GM23248 (cell line): ENCODE measurements around the gene CAMTA1. TPM values are rescaled to one million over a fixed set of nuclear protein-coding genes. Genes with fewer than 3 reads are reported as not detected.
"Not testable (repeated sequence)": the region's sequence is repeated elsewhere in the genome, so short reads cannot be mapped to it uniquely, and the experiment has no call there.

Experiments used
- DNase-seq: peaks from one replicate; pipeline ENCODE4 v3.0.0-alpha.2; 2015
- H2AFZ ChIP-seq: fragments of 200-600 bp; sonication (generic); 2 replicates; pipeline ENCODE4 v1.6.1; 2016; ENCODE audit warnings: antibody characterized with exemption
- H3F3A ChIP-seq: fragments of 200-600 bp; sonication (generic); 2 replicates; pipeline ENCODE4 v1.6.1; 2016; ENCODE audit warnings: mild to moderate bottlenecking, antibody characterized with exemption, mixed run types; ENCODE audit not compliant: insufficient read depth
- H3K27ac ChIP-seq: fragments of 200-600 bp; sonication (generic); 2 replicates; pipeline ENCODE4 v1.5.1; 2016; ENCODE audit warnings: mild to moderate bottlenecking
- H3K27me3 ChIP-seq: fragments of 200-600 bp; sonication (generic); replicated peaks from 2 replicates; pipeline ENCODE4 v1.6.1; 2016; ENCODE audit warnings: mild to moderate bottlenecking; ENCODE audit not compliant: insufficient read depth
- H3K36me3 ChIP-seq: fragments of 200-600 bp; sonication (generic); 2 replicates; pipeline ENCODE4 v1.6.1; 2016; ENCODE audit warnings: low read depth, mild to moderate bottlenecking
- H3K4me1 ChIP-seq: fragments of 200-600 bp; sonication (generic); 2 replicates; pipeline ENCODE4 v1.6.1; 2016; ENCODE audit warnings: mild to moderate bottlenecking; ENCODE audit not compliant: insufficient read depth
- H3K4me2 ChIP-seq: fragments of 200-600 bp; sonication (generic); one replicate; pipeline ENCODE4 v1.6.1; 2016; ENCODE audit warnings: mild to moderate bottlenecking; ENCODE audit not compliant: unreplicated experiment
- H3K4me3 ChIP-seq: fragments of 200-600 bp; sonication (generic); 2 replicates; pipeline ENCODE4 v1.5.1; 2016; ENCODE audit warnings: mild to moderate bottlenecking
- H3K79me2 ChIP-seq: fragments of 200-600 bp; sonication (generic); 2 replicates; pipeline ENCODE4 v1.6.1; 2016; ENCODE audit warnings: mild to moderate bottlenecking; ENCODE audit not compliant: insufficient read depth
- H3K9ac ChIP-seq: fragments of 200-600 bp; sonication (generic); 2 replicates; pipeline ENCODE4 v1.6.1; 2016; ENCODE audit warnings: mild to moderate bottlenecking
- H3K9me2 ChIP-seq: fragments of 200-600 bp; sonication (generic); 2 replicates; pipeline ENCODE4 v1.6.1; 2016; ENCODE audit warnings: mixed run types, mild to moderate bottlenecking, moderate library complexity; ENCODE audit not compliant: insufficient read depth
- H3K9me3 ChIP-seq: fragments of 200-600 bp; sonication (generic); one replicate; pipeline ENCODE4 v1.6.1; 2017; ENCODE audit warnings: low read depth
- H4K20me1 ChIP-seq: fragments of 200-600 bp; sonication (generic); 2 replicates; pipeline ENCODE4 v1.6.0; 2016; ENCODE audit not compliant: insufficient read depth
- EZH2 ChIP-seq: fragments of 200-600 bp; sonication (generic); IDR thresholded peaks from 2 replicates; pipeline ENCODE4 v1.6.1; 2018; ENCODE audit warnings: antibody characterized with exemption, mild to moderate bottlenecking; ENCODE audit not compliant: insufficient read depth, poor library complexity, severe bottlenecking
- EZH2phosphoT487 ChIP-seq: fragments of 200-600 bp; sonication (generic); IDR thresholded peaks from 2 replicates; pipeline ENCODE4 v1.6.1; 2018; ENCODE audit warnings: antibody characterized with exemption, moderate library complexity, mild to moderate bottlenecking, low read depth; ENCODE audit not compliant: insufficient read depth
- WGBS, 2 experiments: methylation state at CpG; one replicate each; pipeline ENCODE4 v1.1.6; 2015 to 2017; ENCODE audit warnings: low lambda C conversion rate in 2 of 2, low coverage in 1 of 2; ENCODE audit errors: missing lambda C conversion rate in 2 of 2; 5-methylcytosine and 5-hydroxymethylcytosine counted together
- in situ Hi-C: fragments of 300-500 bp; cut with MboI; formaldehyde crosslinking; loops from 2 replicates; pipeline ENCODE4 v1.15.0; 2020
- polyA plus RNA-seq: library from polyadenylated mRNA; unstranded; fragments of >200 nt; fragmentation: Nextera tagmentation; extraction: Ambion mirVana; gene quantifications from 2 replicates; pipeline ENCODE4 v1.2.1, GENCODE V29; 2016
- total RNA-seq: library from RNA; depleted of rRNA; stranded (reverse); fragments of >200 nt; shearing (Covaris generic); gene quantifications from 2 replicates; pipeline ENCODE4 v1.2.3, GENCODE V29; 2014

Gene CAMTA1
- total and polyA plus RNA-seq, 2 experiments from 2014 or later: 50.1 to 165 TPM

DNA sequence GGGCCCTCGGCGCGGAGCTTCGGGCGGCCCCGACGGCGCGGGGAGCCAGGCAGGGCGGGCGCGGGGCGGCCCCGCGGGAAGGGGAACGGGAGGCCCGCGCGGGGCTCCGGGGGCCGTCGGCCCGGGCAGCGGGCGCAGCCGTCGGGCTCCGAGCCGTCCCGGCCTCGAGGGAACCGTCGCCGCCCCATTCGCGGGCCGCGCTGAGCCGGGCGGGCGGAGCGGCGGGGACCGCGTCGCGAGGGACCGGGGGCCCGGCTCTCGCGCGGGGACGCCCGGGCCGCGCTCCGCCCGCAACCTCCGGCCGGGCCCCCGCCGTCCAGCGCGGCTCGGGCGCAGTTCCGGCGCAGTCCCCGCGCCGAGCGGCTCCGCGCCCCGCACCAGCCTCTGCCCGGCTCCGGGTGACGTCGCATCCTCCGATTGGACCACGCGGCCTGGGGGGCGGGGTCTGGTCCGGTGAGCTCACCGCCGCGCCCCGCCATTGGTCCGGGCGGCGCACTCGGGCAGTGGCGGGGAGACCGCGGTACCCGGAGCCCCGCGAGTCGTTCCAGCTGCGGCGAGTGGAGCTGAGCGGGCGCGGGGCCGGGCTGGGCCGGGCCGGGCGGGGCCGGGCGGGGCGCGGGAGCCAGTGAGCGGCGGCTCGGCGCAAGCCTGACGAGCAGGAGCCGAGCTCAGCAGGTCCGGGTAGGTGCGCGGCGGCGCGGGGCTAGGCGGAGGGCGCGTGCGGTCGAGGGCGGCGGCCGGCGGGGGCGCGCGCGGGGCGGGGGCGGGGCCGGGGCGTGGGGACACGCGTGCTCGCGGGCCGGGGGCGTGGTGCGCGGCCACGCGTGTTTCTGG, 919.2 kb downstream of the CAMTA1 start:
- Histone ChIP-seq H3K79me2 (no peaks in the 10 kb centered on the region), H3K4me2 (no peak overlapping the region), H3K27me3 (peaks cover 62% of the 10 kb centered on the region), H2AFZ (no peak overlapping the region), H4K20me1 (no peaks in the 10 kb centered on the region), H3K27ac (no peak overlapping the region), H3K4me3 (no peak overlapping the region), H3K9ac (no peak overlapping the region), H3K9me2 (no peaks in the 10 kb centered on the region), H3K9me3 (no peaks in the 10 kb centered on the region), H3K4me1 (no peaks in the 10 kb centered on the region), H3K36me3 (no peaks in the 10 kb centered on the region), H3F3A (no peaks in the 10 kb centered on the region)
- in situ Hi-C loops: no loop called here
- 6 to 17% methylated on average over 22 to 103 of the region's 151 CpGs for WGBS, 2 experiments
- peak; percentile 94 for DNase-seq
- TF ChIP-seq EZH2phosphoT487: no peak
- TF ChIP-seq EZH2: no peak

DNA sequence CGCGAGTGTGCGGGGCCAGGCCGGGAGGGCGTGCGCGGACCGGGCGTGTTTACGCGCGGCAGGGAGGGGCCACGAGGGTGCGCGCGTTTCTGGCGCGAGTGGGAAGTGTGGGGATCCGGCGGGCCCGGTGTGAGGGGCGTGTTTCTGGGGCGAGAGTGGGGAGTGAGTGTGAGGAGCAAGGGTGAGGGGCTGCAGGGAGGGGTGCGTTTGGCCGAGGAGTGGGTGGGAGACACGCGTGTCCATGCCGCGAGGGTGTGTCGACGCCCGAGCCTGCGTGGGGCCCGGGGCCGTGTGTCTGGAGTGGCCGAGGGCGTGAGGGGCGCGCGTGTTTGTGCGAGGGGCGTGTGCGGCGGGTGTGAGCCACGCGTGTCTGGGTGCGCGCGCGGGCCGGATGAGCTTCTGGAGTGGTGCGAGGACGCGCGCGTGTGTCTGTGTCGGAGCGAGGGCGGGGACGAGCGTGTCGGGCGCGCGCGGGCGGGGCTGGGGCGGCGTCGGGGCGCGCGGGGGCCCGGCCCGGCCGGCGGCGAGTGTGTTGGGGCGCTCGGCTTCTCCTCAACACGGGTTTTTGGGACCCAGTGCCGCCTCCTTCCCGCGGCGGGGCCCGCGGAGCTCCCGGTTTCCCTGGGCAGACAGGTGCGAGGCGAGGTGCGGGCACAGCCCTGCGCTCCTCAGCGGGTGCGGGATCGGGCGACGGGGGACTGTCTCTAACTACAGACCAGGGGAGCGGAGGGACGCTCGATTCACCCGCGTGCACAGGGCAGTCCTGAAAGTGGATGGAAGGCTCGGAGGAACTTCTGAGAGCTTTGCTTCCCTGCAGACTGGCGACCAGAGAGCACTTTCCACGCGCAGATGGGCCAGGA, 920.0 kb downstream of the CAMTA1 start:
- in situ Hi-C loops: no loop called here
- no peaks in the 10 kb centered on the region for H3K9me2 ChIP-seq
- no peaks in the 10 kb centered on the region for H4K20me1 ChIP-seq
- no peaks in the 10 kb centered on the region for H3K4me1 ChIP-seq
- H3K4me2 ChIP-seq: no peak overlapping the region
- H3K4me3 ChIP-seq: no peak overlapping the region
- H3F3A ChIP-seq: no peaks in the 10 kb centered on the region
- peaks cover 62% of the 10 kb centered on the region for H3K27me3 ChIP-seq
- H3K9ac ChIP-seq: no peak overlapping the region
- no peak overlapping the region for H2AFZ ChIP-seq
- H3K27ac ChIP-seq: no peak overlapping the region
- no peaks in the 10 kb centered on the region for H3K9me3 ChIP-seq
- no peaks in the 10 kb centered on the region for H3K36me3 ChIP-seq
- peak; percentile 13 for DNase-seq
- 6 to 7% methylated on average over 35 to 106 of the region's 106 CpGs for WGBS, 2 experiments
- TF ChIP-seq EZH2 (no peak), EZH2phosphoT487 (0 out of 2 replicates have a peak, but pooled peaks have one; percentile 3)
- H3K79me2 ChIP-seq: no peaks in the 10 kb centered on the region

DNA sequence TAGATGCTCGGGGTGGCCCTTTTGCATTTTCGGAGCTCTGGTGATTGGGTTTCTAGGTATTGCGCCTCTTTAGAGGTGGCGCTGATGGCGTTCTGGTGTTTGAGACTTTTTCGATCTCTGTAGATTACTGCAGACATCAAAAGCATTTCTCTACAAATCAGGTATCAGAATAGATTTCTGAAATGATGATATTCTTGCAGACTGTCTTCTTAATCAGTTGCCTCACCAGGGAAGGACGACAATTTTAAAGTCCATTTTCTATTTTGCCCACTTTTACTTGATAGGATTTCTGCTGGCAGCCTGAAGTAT, 920.6 kb downstream of the CAMTA1 start:
- TF ChIP-seq EZH2phosphoT487: no peak
- TF ChIP-seq EZH2: peak; percentile 85
- peaks cover 62% of the 10 kb centered on the region for H3K27me3 ChIP-seq
- no peaks in the 10 kb centered on the region for H3K9me2 ChIP-seq
- no peaks in the 10 kb centered on the region for H3F3A ChIP-seq
- no peak overlapping the region for H3K4me2 ChIP-seq
- H3K4me3 ChIP-seq: no peak overlapping the region
- H3K9ac ChIP-seq: no peak overlapping the region
- no peak overlapping the region for H3K27ac ChIP-seq
- H2AFZ ChIP-seq: no peak overlapping the region
- H3K9me3 ChIP-seq: no peaks in the 10 kb centered on the region
- 30% methylated on average over 7 of the region's 7 CpGs for WGBS, 2 experiments
- H3K4me1 ChIP-seq: no peaks in the 10 kb centered on the region
- in situ Hi-C loops: no loop called here
- H4K20me1 ChIP-seq: no peaks in the 10 kb centered on the region
- no peak for DNase-seq
- H3K36me3 ChIP-seq: no peaks in the 10 kb centered on the region
- no peaks in the 10 kb centered on the region for H3K79me2 ChIP-seq

DNA sequence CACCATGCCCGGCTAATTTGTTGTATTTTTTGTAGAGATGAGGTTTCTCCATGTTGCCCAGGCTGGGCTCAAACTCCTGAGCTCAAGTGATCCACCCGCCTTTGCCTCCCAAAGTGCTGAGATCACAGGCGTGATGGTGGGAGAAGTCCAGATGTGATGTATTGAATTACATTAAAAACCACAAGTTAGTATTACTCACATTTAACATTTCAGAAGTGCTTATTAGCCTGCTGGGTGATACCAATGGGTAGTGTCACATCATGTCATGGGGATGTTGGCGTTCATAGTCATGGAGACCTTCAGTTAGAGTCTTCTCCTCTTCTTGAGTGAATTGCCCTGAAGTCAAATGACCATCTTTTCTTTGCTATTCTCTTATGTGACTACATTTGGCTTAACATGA, 922.3 kb downstream of the CAMTA1 start:
- H3K4me1 ChIP-seq: no peaks in the 10 kb centered on the region
- no peaks in the 10 kb centered on the region for H3K9me3 ChIP-seq
- peaks cover 48% of the 10 kb centered on the region for H3K27me3 ChIP-seq
- H3K9me2 ChIP-seq: no peaks in the 10 kb centered on the region
- H3K36me3 ChIP-seq: no peaks in the 10 kb centered on the region
- in situ Hi-C loops: no loop called here
- H3K4me3 ChIP-seq: no peak overlapping the region
- no peaks in the 10 kb centered on the region for H3K79me2 ChIP-seq
- H3K4me2 ChIP-seq: no peak overlapping the region
- H2AFZ ChIP-seq: no peak overlapping the region
- H3F3A ChIP-seq: no peaks in the 10 kb centered on the region
- peak; percentile 20 for DNase-seq
- H4K20me1 ChIP-seq: no peaks in the 10 kb centered on the region
- WGBS, 2 experiments: 76 to 78% methylated on average over 4 of the region's 4 CpGs
- no peak overlapping the region for H3K9ac ChIP-seq
- TF ChIP-seq EZH2phosphoT487 (no peak), EZH2 (no peak)
- H3K27ac ChIP-seq: no peak overlapping the region

DNA sequence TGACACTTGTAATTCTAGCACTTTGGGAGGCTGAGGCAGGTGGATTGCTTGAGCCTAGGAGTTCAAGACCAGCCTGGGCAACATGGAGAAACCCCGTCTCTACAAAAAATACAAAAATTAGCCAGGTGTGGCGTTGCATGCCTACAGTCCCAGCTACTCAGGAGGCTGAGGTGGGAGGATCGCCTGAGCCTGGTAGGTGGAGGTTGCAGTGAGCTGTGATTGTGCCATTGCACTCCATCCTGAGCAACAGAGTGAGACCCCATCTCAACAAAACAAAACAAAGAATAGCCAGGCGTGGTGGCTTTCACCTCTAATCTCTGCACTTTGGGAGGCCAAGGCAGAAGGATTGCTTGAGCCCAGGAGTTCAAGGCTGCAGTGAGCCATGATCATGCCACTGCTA, 922.8 kb downstream of the CAMTA1 start:
- H3K4me2 ChIP-seq, H3K9me3 ChIP-seq, H3K4me1 ChIP-seq, H3K36me3 ChIP-seq, in situ Hi-C loops, H2AFZ ChIP-seq, H3K4me3 ChIP-seq, H3K79me2 ChIP-seq, H3K9me2 ChIP-seq, H4K20me1 ChIP-seq, H3K9ac ChIP-seq, DNase-seq, H3K27ac ChIP-seq, H3F3A ChIP-seq: not testable (repeated sequence)
- WGBS, 2 experiments: 68 to 74% methylated on average over 4 of the region's 4 CpGs
- peaks cover 44% of the 10 kb centered on the region for H3K27me3 ChIP-seq
